G401 (cell line): ENCODE measurements around the gene ADGRF3. TPM values are rescaled to one million over a fixed set of nuclear protein-coding genes. Genes with fewer than 3 reads are reported as not detected.
"Not testable (repeated sequence)": the region's sequence is repeated elsewhere in the genome, so short reads cannot be mapped to it uniquely, and the experiment has no call there.

Experiments used
- DNase-seq: peaks from one replicate; pipeline ENCODE4 v3.0.0-alpha.2; 2015; ENCODE audit warnings: low spot score
- in situ Hi-C: cut with HindIII; loops from 2 replicates; pipeline ENCODE4 v1.10.0; 2016; ENCODE audit warnings: low sequenced_read_pairs, mixed read lengths
- total RNA-seq: library from RNA; depleted of rRNA; stranded (reverse); fragments of >200 nt; shearing (Covaris generic); gene quantifications from 2 replicates; pipeline ENCODE4 v1.2.3, GENCODE V29; 2014; rRNA removed

The ADGRF3 gene
- total RNA-seq, 1 experiment from 2014 or later: 0.47 TPM

- in situ Hi-C loops: no loop called here
- no peak for DNase-seq
Measured at GRCh38 chr2:26292646-26293045, 53.9 kb downstream of the ADGRF3 start.

- DNase-seq: no peak
- in situ Hi-C loops: no loop called here
Measured at GRCh38 chr2:26290001-26290400, 56.6 kb downstream of the ADGRF3 start.

- in situ Hi-C loops: no loop called here
- DNase-seq: no peak
Measured at GRCh38 chr2:26285931-26286330, 60.7 kb downstream of the ADGRF3 start.

GRCh38 chr2:26284132-26284531, 62.5 kb downstream of the ADGRF3 start:
- in situ Hi-C loops: no loop called here
- DNase-seq: no peak

GRCh38 chr2:26283606-26284005, 63.0 kb downstream of the ADGRF3 start:
- no peak for DNase-seq
- in situ Hi-C loops: no loop called here

- in situ Hi-C loops: no loop called here
- no peak for DNase-seq
Measured at GRCh38 chr2:26281226-26281625, 65.4 kb downstream of the ADGRF3 start.

- in situ Hi-C loops: no loop called here
- no peak for DNase-seq
Measured at GRCh38 chr2:26279886-26280285, 66.7 kb downstream of the ADGRF3 start.

GRCh38 chr2:26276484-26277227, 69.9 kb downstream of the ADGRF3 start:
- DNase-seq: no peak
- in situ Hi-C loops: no loop called here

GRCh38 chr2:26274058-26274613, 72.5 kb downstream of the ADGRF3 start:
- in situ Hi-C loops: no loop called here
- DNase-seq: no peak

GRCh38 chr2:26273501-26273900, 73.1 kb downstream of the ADGRF3 start:
- DNase-seq: no peak
- in situ Hi-C loops: no loop called here

- DNase-seq: no peak
- in situ Hi-C loops: no loop called here
Measured at GRCh38 chr2:26270373-26270772, 76.2 kb downstream of the ADGRF3 start.

- in situ Hi-C loops: no loop called here
- DNase-seq: no peak
Measured at GRCh38 chr2:26269571-26270158, 76.9 kb downstream of the ADGRF3 start.

- in situ Hi-C loops: not testable (repeated sequence)
Measured at GRCh38 chr2:26268670-26269385, 77.8 kb downstream of the ADGRF3 start.

GRCh38 chr2:26268213-26268612, 78.4 kb downstream of the ADGRF3 start:
- in situ Hi-C loops: no loop called here
- no peak for DNase-seq

More at GRCh38 chr2:26268670-26269385, 77.8 kb downstream of the ADGRF3 start:
- DNase-seq: not testable (repeated sequence)

GRCh38 chr2:26258836-26259235, 87.8 kb downstream of the ADGRF3 start:
- in situ Hi-C loops: not testable (repeated sequence)

More at GRCh38 chr2:26258836-26259235, 87.8 kb downstream of the ADGRF3 start:
- not testable (repeated sequence) for DNase-seq

Other genes starting within 250 kb of the ADGRF3 start
- 8.6 and 12.8 TPM in 2 replicates for gene GAREM2, start 173.7 kb downstream of the ADGRF3 start, total RNA-seq
- gene HADHA, start 102.2 kb downstream of the ADGRF3 start, total RNA-seq: 184 and 219 TPM in 2 replicates
- gene HADHB, start 101.8 kb downstream of the ADGRF3 start, total RNA-seq: 17.8 and 30.6 TPM in 2 replicates
- gene SELENOI, start 646 bp downstream of the ADGRF3 start, total RNA-seq: 9.2 and 15.2 TPM in 2 replicates
- gene DRC1, start 55.1 kb upstream of the ADGRF3 start, total RNA-seq: not detected in 2 replicates
- 0.49 and 9.3 TPM in 2 replicates for gene OTOF, start 131.3 kb upstream of the ADGRF3 start, total RNA-seq